ENCODE measurements around the gene GPC6.

Gene GPC6

DNA sequence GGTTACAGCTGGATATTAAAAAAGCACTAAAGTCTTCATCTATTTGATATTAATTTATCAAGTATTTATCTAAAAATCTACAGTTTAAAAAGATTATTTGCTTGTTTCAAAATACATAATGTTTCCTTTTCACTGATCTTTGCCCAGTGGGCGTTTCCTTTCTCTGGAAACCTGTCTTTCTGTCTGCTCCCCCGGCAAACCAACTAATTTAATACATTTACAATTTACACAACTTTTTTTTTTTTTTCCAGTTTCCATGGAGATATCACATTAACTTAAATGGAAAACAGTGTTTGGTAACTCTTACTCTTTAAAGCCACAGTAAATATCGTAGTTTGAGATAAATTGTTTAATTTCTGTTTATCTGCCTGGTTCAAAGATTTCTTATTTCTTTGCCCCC, 5.3 kb downstream of the GPC6 start:
- no peak for DNase-seq

- no peak for DNase-seq
Observed at GRCh38 chr13:93233997-93234416, 7.4 kb downstream of the GPC6 start.

DNA sequence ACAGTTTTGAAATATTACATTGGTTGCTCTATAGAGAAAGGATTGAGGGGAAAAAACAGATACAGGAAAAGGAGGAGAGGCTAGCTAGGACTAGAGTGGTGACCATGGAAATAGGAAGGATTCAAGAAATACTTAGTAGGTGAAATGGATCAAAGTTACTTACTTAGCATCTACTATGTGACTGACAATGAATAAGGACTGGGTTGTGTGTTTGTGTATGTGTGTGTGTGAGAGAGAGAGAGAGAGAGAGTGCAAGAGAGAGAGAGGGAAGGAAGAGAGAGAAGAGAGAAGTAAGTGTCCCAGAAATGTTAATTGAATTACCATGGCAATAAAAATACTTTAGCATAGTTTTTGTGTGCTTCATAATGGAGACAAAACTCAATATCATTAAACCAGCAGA, 7.9 kb downstream of the GPC6 start:
- no peak for DNase-seq

GRCh38 chr13:93235258-93236015, 8.8 kb downstream of the GPC6 start:
- no peak for DNase-seq

- DNase-seq, result no peak
Observed at GRCh38 chr13:93238711-93239110, 12.1 kb downstream of the GPC6 start.

DNA sequence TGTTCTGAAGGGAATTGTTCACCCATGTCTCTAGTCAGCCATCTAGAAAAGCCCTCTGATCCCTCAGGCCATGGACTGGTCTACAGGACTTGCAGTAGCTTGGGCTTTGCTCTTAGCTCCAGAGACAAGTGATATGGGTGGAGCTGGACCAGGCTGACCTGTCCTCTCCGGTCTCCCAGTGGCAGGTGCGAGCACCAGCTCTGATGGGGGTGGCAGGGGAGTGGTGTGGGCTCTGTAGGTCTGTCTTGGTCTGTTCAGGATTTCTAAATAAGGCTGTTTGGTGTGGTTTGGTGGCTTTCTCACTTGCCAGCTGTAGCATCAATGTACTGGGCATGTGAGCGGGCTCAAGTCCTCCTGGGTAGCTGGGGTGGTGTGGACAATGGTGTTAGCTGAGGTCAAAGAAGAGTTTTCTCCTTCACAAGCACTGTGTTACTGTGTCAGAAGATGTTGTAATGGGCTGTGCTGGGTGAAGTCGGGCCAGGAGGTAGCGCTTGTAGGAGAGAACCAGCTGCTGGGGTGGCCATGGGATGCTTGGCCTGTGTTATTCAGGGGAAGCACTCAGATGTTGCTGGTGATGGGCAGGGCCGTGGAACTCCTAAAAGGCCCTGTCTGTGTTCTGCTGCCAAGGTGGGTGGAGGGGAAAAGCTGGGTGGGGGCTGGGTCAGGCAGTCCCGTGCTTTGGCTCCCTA, 16.9 kb downstream of the GPC6 start:
- DNase-seq, result no peak

DNA sequence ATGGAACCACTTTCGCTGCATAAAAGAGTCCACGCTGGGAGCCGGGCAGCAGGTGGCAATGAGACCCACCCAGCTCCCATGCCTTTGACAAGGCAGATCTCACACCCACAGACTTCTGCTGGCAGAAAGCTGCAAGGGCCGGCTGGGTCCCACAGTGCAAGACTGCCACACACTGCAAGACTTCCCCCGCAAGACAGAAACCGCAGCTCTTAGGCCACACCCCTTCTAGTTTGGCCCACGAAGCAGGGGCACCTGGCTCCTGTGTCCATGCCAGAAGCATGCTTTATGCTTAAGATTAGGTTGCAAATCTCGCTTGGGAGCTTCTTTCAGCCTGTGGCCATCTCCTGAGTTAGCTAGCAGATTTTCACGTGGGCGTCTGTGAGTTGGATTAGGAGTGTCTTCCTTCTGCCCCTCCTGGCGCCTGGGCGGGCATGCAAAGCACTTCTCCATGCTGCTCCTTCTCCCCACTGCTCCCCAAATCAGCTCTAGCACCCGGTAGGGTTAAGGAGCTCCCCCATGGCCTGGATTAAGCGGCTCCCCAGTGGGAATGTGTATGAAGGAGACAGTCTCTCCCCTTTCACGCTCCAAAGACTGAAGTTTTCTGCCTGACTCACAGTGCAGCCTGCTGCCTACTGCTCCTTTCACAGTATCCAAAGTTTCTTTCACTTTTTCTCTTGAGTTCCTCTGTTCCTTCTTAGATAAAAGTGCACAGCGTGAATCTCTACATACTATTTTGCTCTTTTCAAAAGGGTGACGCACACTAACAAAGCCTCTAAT, 17.7 kb downstream of the GPC6 start:
- DNase-seq, result no peak

DNA sequence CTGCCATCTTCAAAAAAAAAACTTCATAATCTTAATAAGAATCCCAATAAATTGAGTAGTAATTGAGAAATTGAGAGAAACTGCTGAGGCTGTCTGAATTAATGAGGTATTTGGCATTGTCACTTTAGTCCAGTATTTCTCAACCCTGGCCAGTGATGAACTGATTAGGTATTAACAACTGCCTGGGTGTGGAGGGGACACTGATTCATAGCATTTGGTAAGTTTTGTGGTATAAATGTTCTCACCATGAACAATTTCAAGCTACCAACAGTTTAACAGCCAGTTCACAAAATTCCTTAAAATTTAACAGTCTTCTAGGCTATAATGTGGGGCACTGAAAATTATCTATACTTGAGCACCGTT, 18.3 kb downstream of the GPC6 start:
- no peak for DNase-seq

DNA sequence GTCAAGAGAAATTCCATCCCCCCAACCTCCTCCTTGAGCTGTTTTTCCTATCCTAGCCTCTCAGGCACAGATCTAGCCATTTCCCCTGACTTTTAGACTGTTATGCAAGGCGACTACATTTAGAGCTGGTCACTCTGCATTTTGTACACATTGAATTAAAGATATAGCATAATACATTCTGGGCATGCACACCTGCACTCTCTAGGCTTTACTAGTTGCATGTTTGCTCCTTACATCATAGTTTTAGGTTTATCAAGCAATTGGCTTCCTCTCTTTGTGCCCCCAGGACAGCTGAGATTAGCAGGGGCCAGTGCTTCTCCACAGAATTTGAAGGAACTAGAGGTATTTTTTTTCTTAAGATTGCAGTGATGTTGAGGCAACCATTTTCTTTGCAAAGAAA, 19.5 kb downstream of the GPC6 start:
- DNase-seq, result no peak

GRCh38 chr13:93248627-93249047, 22.0 kb downstream of the GPC6 start:
- DNase-seq, result no peak

GRCh38 chr13:93249364-93250306, 23.0 kb downstream of the GPC6 start:
- DNase-seq, result no peak

- DNase-seq, result no peak
Observed at GRCh38 chr13:93254775-93255174, 28.2 kb downstream of the GPC6 start.

DNA sequence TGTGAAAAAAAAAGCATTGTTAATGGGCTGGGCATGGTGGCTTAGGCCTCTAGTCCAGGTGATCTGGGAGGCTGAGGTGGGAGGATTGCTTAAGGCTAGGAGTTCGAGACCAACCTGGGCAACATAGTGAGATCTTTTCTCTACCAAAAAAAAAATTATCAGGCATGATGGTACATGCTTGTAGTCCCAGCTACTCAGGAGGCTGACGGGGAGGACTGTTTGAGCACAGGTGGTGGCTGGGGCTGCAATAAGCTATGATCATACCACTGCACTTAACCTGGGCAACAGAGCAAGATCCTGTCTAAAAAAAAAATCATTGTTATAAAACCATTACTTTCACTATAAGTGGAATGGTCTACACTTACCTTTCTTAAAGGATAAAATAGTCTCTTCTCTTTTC, 30.4 kb downstream of the GPC6 start:
- DNase-seq, result no peak

DNA sequence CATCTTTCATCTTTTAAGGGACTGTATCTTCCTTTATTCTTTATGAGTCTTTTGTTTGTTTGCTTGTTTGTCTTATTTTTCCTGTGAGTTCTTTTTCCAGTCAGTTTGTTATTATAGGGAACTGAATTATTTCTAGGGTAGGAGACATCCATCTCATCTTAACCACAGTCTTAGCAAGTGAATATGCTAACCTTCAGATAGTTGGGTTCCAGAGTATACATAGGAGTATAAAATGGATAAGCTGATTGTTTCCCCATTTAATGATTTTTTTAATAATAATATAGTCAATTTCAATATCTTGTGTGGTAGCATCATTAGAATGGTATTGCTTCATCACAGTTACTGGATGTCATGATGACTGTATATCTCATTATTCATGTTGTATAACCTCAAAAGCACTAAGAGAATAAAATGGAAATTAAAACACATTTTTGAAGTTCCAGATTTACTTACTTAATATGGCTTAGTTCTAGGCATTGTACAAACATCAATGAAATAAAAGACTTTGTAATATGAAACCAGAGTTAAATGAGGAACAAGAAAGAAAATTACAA, 33.0 kb downstream of the GPC6 start:
- DNase-seq, result no peak

GRCh38 chr13:93260591-93260990, 34.0 kb downstream of the GPC6 start:
- no peak for DNase-seq

- no peak for DNase-seq
Observed at GRCh38 chr13:93262729-93263345, 36.2 kb downstream of the GPC6 start.

DNA sequence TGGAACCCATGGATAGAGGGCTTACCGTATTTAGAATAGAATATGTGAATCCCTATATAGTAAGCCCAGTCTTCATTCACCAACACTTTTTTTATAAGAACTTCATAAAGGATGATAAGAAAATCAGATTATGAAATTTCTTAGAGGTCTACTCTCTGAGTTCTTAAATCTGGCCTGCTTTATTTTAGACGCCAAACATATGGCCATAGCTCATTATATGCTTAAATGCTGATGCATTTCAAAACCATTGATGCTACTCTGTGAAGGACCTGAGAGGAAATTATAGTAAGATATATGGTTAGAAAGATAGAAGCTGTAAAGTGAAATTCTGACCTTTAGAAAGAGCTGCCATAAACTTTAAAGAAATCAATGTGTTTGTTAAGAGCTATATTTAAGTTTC, 38.3 kb downstream of the GPC6 start:
- no peak for DNase-seq

DNA sequence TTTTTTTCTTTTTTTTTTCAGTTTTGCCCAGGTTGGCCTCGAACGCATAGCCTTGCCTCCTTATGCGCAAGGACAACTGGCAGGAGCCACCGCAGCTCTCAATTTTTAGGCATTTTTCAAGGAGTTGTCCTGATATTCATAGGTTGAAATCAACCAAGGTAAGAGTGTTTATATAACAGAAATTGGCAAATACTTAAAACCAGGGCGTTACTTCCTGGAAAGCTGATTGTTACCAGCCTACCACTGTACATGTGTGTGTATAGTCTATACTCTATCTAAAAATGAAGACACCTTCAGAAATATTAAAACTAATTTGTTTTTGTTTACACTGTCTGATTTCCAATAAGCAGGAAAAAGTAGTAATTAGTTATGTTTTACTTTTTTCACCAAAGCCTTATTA, 39.2 kb downstream of the GPC6 start:
- DNase-seq, result no peak

DNA sequence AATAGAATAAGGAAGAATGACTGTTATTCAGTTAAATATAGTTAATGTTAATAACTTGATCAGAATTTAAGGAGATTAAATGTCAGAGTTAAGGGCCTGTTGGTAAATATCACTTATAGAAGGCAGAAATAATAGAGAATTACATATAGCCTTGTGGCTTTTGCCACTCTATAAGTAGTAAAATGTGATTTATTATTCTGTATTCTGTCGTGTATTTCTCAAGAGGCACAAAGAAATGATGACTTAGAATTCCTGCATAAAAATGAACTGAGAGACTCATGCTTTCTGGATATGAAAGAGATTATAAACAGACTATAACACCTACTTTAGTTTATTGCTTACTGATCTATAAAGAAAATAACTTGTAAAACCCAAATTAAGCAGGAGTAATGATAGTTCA, 40.1 kb downstream of the GPC6 start:
- no peak for DNase-seq

- DNase-seq, result no peak
Observed at GRCh38 chr13:93268327-93269028, 41.9 kb downstream of the GPC6 start.
